PFSK-1 (cell line): Measurements from ENCODE around the gene NECAB2.

Source experiments
- FOXP2 ChIP-seq: optimal IDR thresholded peaks from 2 replicates; pipeline ENCODE3; 2011; ENCODE audit warnings: borderline replicate concordance, control low read depth, inconsistent platforms; ENCODE audit not compliant: insufficient read depth; ENCODE audit errors: extremely low read length, extremely low read depth
- POLR2AphosphoS5 ChIP-seq: IDR thresholded peaks from 2 replicates; pipeline ENCODE4 v1.6.1; 2012; ENCODE audit warnings: low read depth, mild to moderate bottlenecking, control low read depth, low read length, moderate library complexity
- SIN3A ChIP-seq: IDR thresholded peaks from 2 replicates; pipeline ENCODE4 v1.6.1; 2012; ENCODE audit warnings: mild to moderate bottlenecking, low read length, moderate library complexity, borderline replicate concordance; ENCODE audit not compliant: insufficient read depth
- TAF1 ChIP-seq: IDR thresholded peaks from 2 replicates; pipeline ENCODE4 v1.6.1; 2012; ENCODE audit warnings: low read length, control low read depth, borderline replicate concordance; ENCODE audit not compliant: insufficient read depth
- TF ChIP-seq, protein P1 (sequence below), 2 experiments: IDR thresholded peaks; 2 replicates each; pipeline versions ENCODE4 v1.6.1 to v1.8.0; 2011 to 2012; ENCODE audit warnings: low read depth in 2 of 2, low read length in 2 of 2, control low read depth in 1 of 2, inconsistent platforms in 1 of 2, mild to moderate bottlenecking in 1 of 2, moderate library complexity in 1 of 2; ENCODE audit not compliant: insufficient read depth in 1 of 2

NECAB2 gene

DNA sequence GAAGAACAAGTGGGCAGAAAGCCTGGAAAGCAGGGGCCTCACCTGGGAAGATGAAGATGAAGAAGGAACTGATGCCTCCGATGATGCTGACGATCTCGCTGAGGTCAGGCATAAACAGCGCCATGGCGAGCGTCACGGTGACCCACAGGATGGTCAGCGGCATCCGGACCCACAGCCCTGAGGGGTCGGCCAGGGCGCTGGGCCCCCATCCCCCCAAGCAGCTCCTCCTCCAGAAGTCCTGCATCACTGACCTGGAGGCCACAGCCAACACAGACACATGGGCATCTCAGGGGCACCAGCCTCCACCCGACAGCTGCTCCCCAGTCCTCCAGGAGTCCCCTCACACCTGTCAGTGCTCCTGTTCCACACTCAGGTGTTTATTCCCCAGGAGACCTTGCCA, 48.4 kb downstream of the NECAB2 start:
- TF ChIP-seq, protein P1, sequence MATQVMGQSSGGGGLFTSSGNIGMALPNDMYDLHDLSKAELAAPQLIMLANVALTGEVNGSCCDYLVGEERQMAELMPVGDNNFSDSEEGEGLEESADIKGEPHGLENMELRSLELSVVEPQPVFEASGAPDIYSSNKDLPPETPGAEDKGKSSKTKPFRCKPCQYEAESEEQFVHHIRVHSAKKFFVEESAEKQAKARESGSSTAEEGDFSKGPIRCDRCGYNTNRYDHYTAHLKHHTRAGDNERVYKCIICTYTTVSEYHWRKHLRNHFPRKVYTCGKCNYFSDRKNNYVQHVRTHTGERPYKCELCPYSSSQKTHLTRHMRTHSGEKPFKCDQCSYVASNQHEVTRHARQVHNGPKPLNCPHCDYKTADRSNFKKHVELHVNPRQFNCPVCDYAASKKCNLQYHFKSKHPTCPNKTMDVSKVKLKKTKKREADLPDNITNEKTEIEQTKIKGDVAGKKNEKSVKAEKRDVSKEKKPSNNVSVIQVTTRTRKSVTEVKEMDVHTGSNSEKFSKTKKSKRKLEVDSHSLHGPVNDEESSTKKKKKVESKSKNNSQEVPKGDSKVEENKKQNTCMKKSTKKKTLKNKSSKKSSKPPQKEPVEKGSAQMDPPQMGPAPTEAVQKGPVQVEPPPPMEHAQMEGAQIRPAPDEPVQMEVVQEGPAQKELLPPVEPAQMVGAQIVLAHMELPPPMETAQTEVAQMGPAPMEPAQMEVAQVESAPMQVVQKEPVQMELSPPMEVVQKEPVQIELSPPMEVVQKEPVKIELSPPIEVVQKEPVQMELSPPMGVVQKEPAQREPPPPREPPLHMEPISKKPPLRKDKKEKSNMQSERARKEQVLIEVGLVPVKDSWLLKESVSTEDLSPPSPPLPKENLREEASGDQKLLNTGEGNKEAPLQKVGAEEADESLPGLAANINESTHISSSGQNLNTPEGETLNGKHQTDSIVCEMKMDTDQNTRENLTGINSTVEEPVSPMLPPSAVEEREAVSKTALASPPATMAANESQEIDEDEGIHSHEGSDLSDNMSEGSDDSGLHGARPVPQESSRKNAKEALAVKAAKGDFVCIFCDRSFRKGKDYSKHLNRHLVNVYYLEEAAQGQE (IDR thresholded peaks at IDR 0.05; ENCODE audit: insufficient read depth in 1 of 2, low read depth in 2 of 2, low read length in 2 of 2), result no peak
- no peak for TF ChIP-seq FOXP2
- TF ChIP-seq SIN3A, result no peak
- no peak for TF ChIP-seq TAF1
- TF ChIP-seq POLR2AphosphoS5, result no peak

DNA sequence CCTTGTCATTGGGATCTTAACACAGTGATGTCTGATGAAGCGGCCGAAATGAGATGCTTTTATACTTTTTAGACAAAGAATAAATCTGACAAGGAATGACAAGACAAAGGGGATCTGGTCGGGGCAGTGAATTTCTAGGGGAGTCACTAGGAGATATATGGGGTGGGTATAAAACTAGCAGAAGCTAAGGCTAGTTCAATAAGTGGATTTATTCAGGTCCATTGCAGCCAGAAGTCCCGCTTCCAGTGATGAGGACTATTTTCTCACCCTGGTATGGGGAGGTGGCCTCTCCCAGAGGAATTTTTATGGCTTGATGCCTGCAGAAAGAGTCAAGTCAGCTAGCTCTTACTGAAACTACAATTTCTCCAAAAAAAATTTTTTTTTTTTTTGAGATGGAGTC, 50.7 kb downstream of the NECAB2 start:
- no peak for TF ChIP-seq FOXP2

GRCh38 chr16:84020353-84020752, 52.3 kb downstream of the NECAB2 start:
- TF ChIP-seq SIN3A, result no peak
- no peak for TF ChIP-seq FOXP2
- TF ChIP-seq TAF1, result no peak
- TF ChIP-seq POLR2AphosphoS5, result no peak
- TF ChIP-seq, protein P1 (IDR thresholded peaks at IDR 0.05; ENCODE audit: insufficient read depth in 1 of 2, low read depth in 2 of 2, low read length in 2 of 2), result no peak

DNA sequence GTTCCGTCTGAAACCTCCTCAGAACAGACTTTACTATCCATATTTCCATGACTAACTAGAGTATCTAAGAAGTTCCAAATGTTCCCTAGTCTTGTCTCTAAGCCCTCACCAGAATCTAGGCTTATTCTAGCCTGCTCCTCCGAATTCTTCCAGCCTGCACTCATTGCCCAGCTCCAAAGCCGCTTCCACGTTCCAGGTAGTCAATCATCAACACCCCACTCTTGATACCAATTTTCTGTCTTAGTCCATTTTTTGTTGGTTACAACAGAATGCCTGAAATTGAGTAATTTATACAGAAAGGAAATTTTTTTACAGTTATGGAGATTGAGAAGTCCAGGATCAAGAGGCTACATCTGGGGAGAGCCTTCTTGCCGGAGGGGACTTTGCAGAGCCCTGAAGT, 53.4 kb downstream of the NECAB2 start:
- TF ChIP-seq, protein P1 (IDR thresholded peaks at IDR 0.05; ENCODE audit: insufficient read depth in 1 of 2, low read depth in 2 of 2, low read length in 2 of 2), result no peak
- TF ChIP-seq POLR2AphosphoS5 (no peak), SIN3A (no peak), TAF1 (no peak), FOXP2 (no peak)

DNA sequence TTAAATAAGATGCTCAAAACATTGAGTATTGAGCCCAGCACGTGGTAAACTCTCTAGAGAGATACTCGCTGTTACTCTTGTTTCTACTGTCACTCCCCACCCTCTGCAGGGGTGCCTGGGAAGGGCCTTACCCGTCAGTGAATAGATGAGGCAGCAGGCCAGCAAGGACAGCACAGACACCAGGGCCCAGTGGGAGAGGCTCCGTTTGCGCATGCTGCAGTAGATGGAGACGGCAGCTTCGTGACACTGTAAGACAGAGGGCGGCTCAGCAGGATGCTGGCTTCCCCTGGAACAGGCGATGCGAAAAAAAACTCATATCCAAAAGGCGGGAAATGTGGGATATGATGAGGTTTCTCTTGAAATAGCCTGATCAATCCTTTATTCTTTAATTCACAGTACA, 54.6 kb downstream of the NECAB2 start:
- TF ChIP-seq SIN3A (no peak), FOXP2 (no peak), POLR2AphosphoS5 (no peak)
- TF ChIP-seq, protein P1 (IDR thresholded peaks at IDR 0.05; ENCODE audit: insufficient read depth in 1 of 2, low read depth in 2 of 2, low read length in 2 of 2), result no peak

- TF ChIP-seq TAF1, result no peak
- TF ChIP-seq, protein P1 (IDR thresholded peaks at IDR 0.05; ENCODE audit: insufficient read depth in 1 of 2, low read depth in 2 of 2, low read length in 2 of 2), result no peak
These were observed 56.8 kb downstream of the NECAB2 start for GRCh38 chr16:84024854-84025253.
